Measurements from ENCODE around the gene KCTD21.

DNA sequence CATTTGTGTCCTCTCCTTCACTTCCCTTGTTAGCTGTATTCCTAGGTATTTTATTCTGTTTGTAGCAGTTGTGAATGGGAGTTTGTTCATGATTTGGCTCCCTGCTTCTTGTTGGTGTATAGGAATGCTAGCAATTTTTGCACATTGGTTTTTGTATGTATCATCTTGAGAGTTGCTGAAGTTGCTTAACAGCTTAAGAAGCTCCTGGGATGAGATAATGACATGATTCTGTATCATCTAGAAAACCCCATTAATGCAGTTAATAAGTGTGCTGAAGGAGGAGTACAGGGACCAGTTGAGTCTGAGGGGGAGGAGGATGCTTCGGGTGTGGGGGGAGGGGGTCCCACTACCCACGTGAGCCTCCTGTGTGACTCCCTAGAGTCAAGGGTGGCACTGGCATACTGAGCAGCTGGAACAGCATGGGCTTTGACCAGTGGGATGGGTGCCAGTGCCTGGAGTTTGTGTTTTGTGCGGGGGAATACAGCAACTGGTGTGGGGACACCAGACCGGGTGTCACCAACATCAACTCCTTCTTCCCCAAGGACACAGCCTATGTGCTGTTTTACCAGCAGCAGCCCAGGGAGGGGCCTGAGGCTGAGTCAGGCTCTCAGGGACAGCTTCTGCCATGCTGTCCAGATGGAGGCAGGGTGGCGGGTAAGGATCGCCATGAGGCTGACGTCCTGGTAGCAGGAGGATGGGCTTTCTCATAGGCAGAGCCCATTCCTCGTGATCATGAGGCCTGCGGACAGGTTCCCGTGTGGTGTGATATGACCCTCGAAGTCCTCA, 24.4 kb upstream of the KCTD21 start:
- TF ChIP-seq, protein P1, sequence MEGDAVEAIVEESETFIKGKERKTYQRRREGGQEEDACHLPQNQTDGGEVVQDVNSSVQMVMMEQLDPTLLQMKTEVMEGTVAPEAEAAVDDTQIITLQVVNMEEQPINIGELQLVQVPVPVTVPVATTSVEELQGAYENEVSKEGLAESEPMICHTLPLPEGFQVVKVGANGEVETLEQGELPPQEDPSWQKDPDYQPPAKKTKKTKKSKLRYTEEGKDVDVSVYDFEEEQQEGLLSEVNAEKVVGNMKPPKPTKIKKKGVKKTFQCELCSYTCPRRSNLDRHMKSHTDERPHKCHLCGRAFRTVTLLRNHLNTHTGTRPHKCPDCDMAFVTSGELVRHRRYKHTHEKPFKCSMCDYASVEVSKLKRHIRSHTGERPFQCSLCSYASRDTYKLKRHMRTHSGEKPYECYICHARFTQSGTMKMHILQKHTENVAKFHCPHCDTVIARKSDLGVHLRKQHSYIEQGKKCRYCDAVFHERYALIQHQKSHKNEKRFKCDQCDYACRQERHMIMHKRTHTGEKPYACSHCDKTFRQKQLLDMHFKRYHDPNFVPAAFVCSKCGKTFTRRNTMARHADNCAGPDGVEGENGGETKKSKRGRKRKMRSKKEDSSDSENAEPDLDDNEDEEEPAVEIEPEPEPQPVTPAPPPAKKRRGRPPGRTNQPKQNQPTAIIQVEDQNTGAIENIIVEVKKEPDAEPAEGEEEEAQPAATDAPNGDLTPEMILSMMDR (conservative IDR thresholded peaks at IDR 0.05) = no peak
- TF ChIP-seq ZFX (IDR thresholded peaks at IDR 0.05) = no peak
